DND-41 (cell line): ENCODE results near the gene TPGS2.

ENCODE experiments used
- CTCF ChIP-seq: IDR thresholded peaks from 2 replicates; pipeline ENCODE4 v1.5.1; 2012; ENCODE audit warnings: borderline replicate concordance, low read length, moderate library complexity, mild to moderate bottlenecking; ENCODE audit not compliant: poor library complexity, severe bottlenecking; ENCODE audit errors: extremely low read depth
- EZH2 ChIP-seq: IDR thresholded peaks from 3 replicates; pipeline ENCODE4 v1.6.1; 2012; ENCODE audit warnings: borderline replicate concordance, low read depth, mild to moderate bottlenecking, moderate library complexity, low read length, inconsistent platforms; ENCODE audit not compliant: severe bottlenecking

GRCh38 chr18:36776650-36777049, 52.2 kb downstream of the TPGS2 start:
- TF ChIP-seq CTCF: no peak
- no peak for TF ChIP-seq EZH2
